NCI-H526 treated with DMSO at 0.1 percent for 48 hours (cell line): Measurements from ENCODE around the gene RPSA.
"Not testable (repeated sequence)": the region's sequence is repeated elsewhere in the genome, so short reads cannot be mapped to it uniquely, and the experiment has no call there.

Source experiments
- DNase-seq: peaks from one replicate; lab custom pipeline; 2025; lab: John Stamatoyannopoulos, UW

RPSA gene

GRCh38 chr3:39388741-39389248 lies 17.7 kb upstream of the RPSA start:
- no peak for DNase-seq

- DNase-seq, result no peak
Observed at GRCh38 chr3:39390181-39390580, 16.3 kb upstream of the RPSA start.

- DNase-seq, result no peak
Observed at GRCh38 chr3:39396690-39397089, 9.8 kb upstream of the RPSA start.

- no peak for DNase-seq
Observed at GRCh38 chr3:39398700-39399099, 7.8 kb upstream of the RPSA start.

GRCh38 chr3:39401983-39402382 lies 4.5 kb upstream of the RPSA start:
- DNase-seq, result no peak

- DNase-seq, result no peak
Observed at GRCh38 chr3:39404943-39405686, 1.4 kb upstream of the RPSA start.

GRCh38 chr3:39405687-39406367 lies 693 bp upstream of the RPSA start:
- no peak for DNase-seq

GRCh38 chr3:39407259-39407629 lies 724 bp downstream of the RPSA start:
- no peak for DNase-seq

GRCh38 chr3:39407773-39408492 lies 1.4 kb downstream of the RPSA start:
- DNase-seq, result no peak

GRCh38 chr3:39408493-39409372 lies 2.2 kb downstream of the RPSA start:
- no peak for DNase-seq

- DNase-seq, result no peak
Observed at GRCh38 chr3:39409514-39410136, 3.1 kb downstream of the RPSA start.

GRCh38 chr3:39410893-39411292 lies 4.4 kb downstream of the RPSA start:
- DNase-seq, result no peak

GRCh38 chr3:39412668-39413260 lies 6.2 kb downstream of the RPSA start:
- DNase-seq, result no peak

- no peak for DNase-seq
Observed at GRCh38 chr3:39413691-39414420, 7.3 kb downstream of the RPSA start.

GRCh38 chr3:39414421-39414907 lies 7.9 kb downstream of the RPSA start:
- no peak for DNase-seq

GRCh38 chr3:39415302-39415701 lies 8.8 kb downstream of the RPSA start:
- not testable (repeated sequence) for DNase-seq

- DNase-seq, result no peak
Observed at GRCh38 chr3:39415983-39416382, 9.5 kb downstream of the RPSA start.

GRCh38 chr3:39416998-39417397 lies 10.5 kb downstream of the RPSA start:
- DNase-seq, result not testable (repeated sequence)

- DNase-seq, result not testable (repeated sequence)
Observed at GRCh38 chr3:39418556-39419225, 12.2 kb downstream of the RPSA start.
